ENCODE measurements around the gene CDC25B.

The CDC25B gene

DNA sequence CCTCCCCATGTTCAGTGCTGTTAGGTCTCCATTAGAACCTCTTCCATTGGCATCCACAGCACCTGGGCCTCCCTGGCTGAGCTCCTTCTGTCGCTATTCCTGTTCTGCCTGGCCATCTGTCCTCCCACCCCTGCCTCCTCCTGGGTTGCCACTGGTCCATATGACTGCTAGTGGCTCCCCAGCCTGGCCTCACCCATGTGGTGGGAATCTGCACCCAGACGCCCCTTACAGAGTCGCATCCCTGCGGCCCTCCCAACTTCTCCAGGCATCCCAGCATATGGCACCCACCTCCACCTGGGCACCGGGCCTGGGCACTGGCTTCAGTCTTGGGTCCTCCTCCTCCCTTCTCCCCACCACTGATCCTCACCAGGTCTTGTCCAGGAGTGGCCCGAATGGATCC, 7.7 kb downstream of the CDC25B start:
- Histone ChIP-seq H3K9me2 (replicated peaks; ENCODE audit: low read depth, low read length) (no peaks in the 10 kb centered on the region), H3K36me3 (ENCODE audit: insufficient read depth, low read length) (peaks cover 57% of the 10 kb centered on the region; the same call in 1 of the 2 replicates), H2AFZ (ENCODE audit: low read length) (no peak overlapping the region), H4K20me1 (ENCODE audit: insufficient read depth, low read length, poor library complexity, severe bottlenecking) (peaks cover 13% of the 10 kb centered on the region), H3K27me3 (ENCODE audit: insufficient read depth, low read length, poor library complexity, severe bottlenecking) (no peaks in the 10 kb centered on the region), H3K9ac (ENCODE audit: low read depth, low read length, poor library complexity, severe bottlenecking) (no peak overlapping the region), H3K9me3 (ENCODE audit: insufficient read depth, low read depth, low read length) (no peaks in the 10 kb centered on the region), H3K4me1 (ENCODE audit: insufficient read depth, low read length, poor library complexity, severe bottlenecking) (peaks cover 12% of the 10 kb centered on the region), H3K79me2 (ENCODE audit: insufficient read depth, low read length) (peaks cover 27% of the 10 kb centered on the region), H3K4me2 (ENCODE audit: low read depth, low read length, poor library complexity, severe bottlenecking) (no peak overlapping the region), H3F3A (ENCODE audit: low read depth) (peaks cover 5% of the 10 kb centered on the region; the same call in 1 of the 2 replicates), H3K4me3 (ENCODE audit: low read length, poor library complexity, severe bottlenecking) (no peak overlapping the region)
- no peak for TF ChIP-seq EZH2phosphoT487 (IDR thresholded peaks at IDR 0.05; ENCODE audit: borderline replicate concordance)
- TF ChIP-seq, protein P1, sequence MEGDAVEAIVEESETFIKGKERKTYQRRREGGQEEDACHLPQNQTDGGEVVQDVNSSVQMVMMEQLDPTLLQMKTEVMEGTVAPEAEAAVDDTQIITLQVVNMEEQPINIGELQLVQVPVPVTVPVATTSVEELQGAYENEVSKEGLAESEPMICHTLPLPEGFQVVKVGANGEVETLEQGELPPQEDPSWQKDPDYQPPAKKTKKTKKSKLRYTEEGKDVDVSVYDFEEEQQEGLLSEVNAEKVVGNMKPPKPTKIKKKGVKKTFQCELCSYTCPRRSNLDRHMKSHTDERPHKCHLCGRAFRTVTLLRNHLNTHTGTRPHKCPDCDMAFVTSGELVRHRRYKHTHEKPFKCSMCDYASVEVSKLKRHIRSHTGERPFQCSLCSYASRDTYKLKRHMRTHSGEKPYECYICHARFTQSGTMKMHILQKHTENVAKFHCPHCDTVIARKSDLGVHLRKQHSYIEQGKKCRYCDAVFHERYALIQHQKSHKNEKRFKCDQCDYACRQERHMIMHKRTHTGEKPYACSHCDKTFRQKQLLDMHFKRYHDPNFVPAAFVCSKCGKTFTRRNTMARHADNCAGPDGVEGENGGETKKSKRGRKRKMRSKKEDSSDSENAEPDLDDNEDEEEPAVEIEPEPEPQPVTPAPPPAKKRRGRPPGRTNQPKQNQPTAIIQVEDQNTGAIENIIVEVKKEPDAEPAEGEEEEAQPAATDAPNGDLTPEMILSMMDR (conservative IDR thresholded peaks at IDR 0.05; ENCODE audit: low read length) = no peak

DNA sequence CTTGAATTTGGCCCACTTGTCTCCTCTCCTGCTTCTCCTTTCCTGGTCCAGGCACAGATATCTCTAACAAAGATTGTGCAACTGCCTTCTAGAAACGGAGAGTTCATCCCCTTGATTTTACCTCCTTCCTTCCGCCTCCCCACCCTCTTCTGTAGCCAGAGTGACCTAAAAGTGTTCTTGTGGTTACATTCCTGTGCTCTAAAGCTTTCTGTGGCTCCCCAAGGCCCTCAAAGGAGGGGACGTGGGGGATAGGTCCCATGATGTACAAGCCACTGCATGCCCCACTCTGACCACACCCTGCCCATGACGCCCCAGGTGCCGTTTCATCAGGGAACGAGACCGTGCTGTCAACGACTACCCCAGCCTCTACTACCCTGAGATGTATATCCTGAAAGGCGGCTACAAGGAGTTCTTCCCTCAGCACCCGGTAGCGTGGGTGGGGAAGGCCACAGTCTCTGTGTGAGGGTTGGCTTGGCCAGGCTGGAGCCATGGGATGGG, 8.2 kb downstream of the CDC25B start:
- no peak overlapping the region for H3K4me2 ChIP-seq (ENCODE audit: low read depth, low read length, poor library complexity, severe bottlenecking)
- peaks cover 7% of the 10 kb centered on the region for H3K4me1 ChIP-seq (ENCODE audit: insufficient read depth, low read length, poor library complexity, severe bottlenecking)
- H3K4me3 ChIP-seq (ENCODE audit: low read length, poor library complexity, severe bottlenecking) = no peak overlapping the region
- no peaks in the 10 kb centered on the region for H3K27me3 ChIP-seq (ENCODE audit: insufficient read depth, low read length, poor library complexity, severe bottlenecking)
- TF ChIP-seq, protein P1 (conservative IDR thresholded peaks at IDR 0.05; ENCODE audit: low read length) = no peak
- TF ChIP-seq EZH2phosphoT487 (IDR thresholded peaks at IDR 0.05; ENCODE audit: borderline replicate concordance) = no peak
- H2AFZ ChIP-seq (ENCODE audit: low read length) = no peak overlapping the region
- H3K79me2 ChIP-seq (ENCODE audit: insufficient read depth, low read length) = peaks cover 23% of the 10 kb centered on the region
- peaks cover 5% of the 10 kb centered on the region; the same call in 1 of the 2 replicates for H3F3A ChIP-seq (ENCODE audit: low read depth)
- no peaks in the 10 kb centered on the region for H3K9me2 ChIP-seq (replicated peaks; ENCODE audit: low read depth, low read length)
- peaks cover 10% of the 10 kb centered on the region for H4K20me1 ChIP-seq (ENCODE audit: insufficient read depth, low read length, poor library complexity, severe bottlenecking)
- H3K9me3 ChIP-seq (ENCODE audit: insufficient read depth, low read depth, low read length) = no peaks in the 10 kb centered on the region
- H3K36me3 ChIP-seq (ENCODE audit: insufficient read depth, low read length) = peaks cover 57% of the 10 kb centered on the region; the same call in 1 of the 2 replicates
- no peak overlapping the region for H3K9ac ChIP-seq (ENCODE audit: low read depth, low read length, poor library complexity, severe bottlenecking)

DNA sequence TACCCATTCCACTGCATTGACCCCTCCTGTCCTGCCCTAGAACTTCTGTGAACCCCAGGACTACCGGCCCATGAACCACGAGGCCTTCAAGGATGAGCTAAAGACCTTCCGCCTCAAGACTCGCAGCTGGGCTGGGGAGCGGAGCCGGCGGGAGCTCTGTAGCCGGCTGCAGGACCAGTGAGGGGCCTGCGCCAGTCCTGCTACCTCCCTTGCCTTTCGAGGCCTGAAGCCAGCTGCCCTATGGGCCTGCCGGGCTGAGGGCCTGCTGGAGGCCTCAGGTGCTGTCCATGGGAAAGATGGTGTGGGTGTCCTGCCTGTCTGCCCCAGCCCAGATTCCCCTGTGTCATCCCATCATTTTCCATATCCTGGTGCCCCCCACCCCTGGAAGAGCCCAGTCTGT, 8.7 kb downstream of the CDC25B start:
- Histone ChIP-seq H3K27me3 (ENCODE audit: insufficient read depth, low read length, poor library complexity, severe bottlenecking) (no peaks in the 10 kb centered on the region), H3F3A (ENCODE audit: low read depth) (peaks cover 5% of the 10 kb centered on the region; the same call in 1 of the 2 replicates), H3K9ac (ENCODE audit: low read depth, low read length, poor library complexity, severe bottlenecking) (no peak overlapping the region), H3K4me2 (ENCODE audit: low read depth, low read length, poor library complexity, severe bottlenecking) (no peak overlapping the region), H3K36me3 (ENCODE audit: insufficient read depth, low read length) (peaks cover 57% of the 10 kb centered on the region; the same call in 1 of the 2 replicates), H3K4me1 (ENCODE audit: insufficient read depth, low read length, poor library complexity, severe bottlenecking) (peaks cover 2% of the 10 kb centered on the region), H2AFZ (ENCODE audit: low read length) (no peak overlapping the region), H4K20me1 (ENCODE audit: insufficient read depth, low read length, poor library complexity, severe bottlenecking) (peaks cover 5% of the 10 kb centered on the region), H3K79me2 (ENCODE audit: insufficient read depth, low read length) (peaks cover 18% of the 10 kb centered on the region), H3K4me3 (ENCODE audit: low read length, poor library complexity, severe bottlenecking) (no peak overlapping the region), H3K9me2 (replicated peaks; ENCODE audit: low read depth, low read length) (no peaks in the 10 kb centered on the region), H3K9me3 (ENCODE audit: insufficient read depth, low read depth, low read length) (no peaks in the 10 kb centered on the region)
- no peak for TF ChIP-seq EZH2phosphoT487 (IDR thresholded peaks at IDR 0.05; ENCODE audit: borderline replicate concordance)
- TF ChIP-seq, protein P1 (conservative IDR thresholded peaks at IDR 0.05; ENCODE audit: low read length) = no peak
